Fibroblast of lung (primary cell): Measurements from ENCODE around the gene MORN3.

Experiments
- CTCF ChIP-seq, 2 donors: IDR thresholded peaks in 1 of 2; conservative IDR thresholded peaks in 1 of 2; 1 replicate in 1 of 2; 2 replicates in 1 of 2; pipeline ENCODE4 v1.5.1; 2011 to 2012; ENCODE audit warnings: low read length in 2 of 2, control low read depth in 1 of 2, inconsistent platforms in 1 of 2, low read depth in 1 of 2, mild to moderate bottlenecking in 1 of 2
- EZH2 ChIP-seq: IDR thresholded peaks from 2 replicates; pipeline ENCODE4 v1.5.1; 2012; ENCODE audit warnings: low read length, control low read depth, mild to moderate bottlenecking; ENCODE audit errors: missing control alignments

GRCh38 chr12:121713793-121714192 lies 44.3 kb upstream of the MORN3 start:
- no peak for TF ChIP-seq CTCF (conservative IDR thresholded peaks at IDR 0.05 in 1 of 2, IDR thresholded peaks at IDR 0.05 in 1 of 2; ENCODE audit: low read depth in 1 of 2, low read length in 2 of 2)
- no peak for TF ChIP-seq EZH2
